H9 (cell line): ENCODE measurements around the gene OIT3. TPM values are rescaled to one million over a fixed set of nuclear protein-coding genes. Genes with fewer than 3 reads are reported as not detected.

Experiments used
- DNase-seq: peaks from one replicate; pipeline ENCODE4 v3.0.0-alpha.2; 2017
- H2AFZ ChIP-seq: one replicate; pipeline ENCODE4 v1.6.1; 2013; ENCODE audit warnings: mild to moderate bottlenecking, low read length, control low read depth, moderate library complexity
- H2AK5ac ChIP-seq: 2 replicates; pipeline ENCODE4 v1.6.1; 2013; ENCODE audit warnings: low read length, control low read depth, mixed read lengths; ENCODE audit not compliant: insufficient read length
- H2BK120ac ChIP-seq: one replicate; pipeline ENCODE4 v1.6.1; 2013; ENCODE audit warnings: low read depth, mild to moderate bottlenecking, low read length, control low read depth, inconsistent platforms; ENCODE audit not compliant: poor library complexity, severe bottlenecking
- H2BK12ac ChIP-seq: 2 replicates; pipeline ENCODE4 v1.6.1; 2013; ENCODE audit warnings: low read length, control low read depth, mixed read lengths, low read depth; ENCODE audit not compliant: insufficient read length
- H2BK15ac ChIP-seq: 2 replicates; pipeline ENCODE4 v1.6.1; 2013; ENCODE audit warnings: low read depth, low read length, control low read depth
- H2BK20ac ChIP-seq: one replicate; pipeline ENCODE4 v1.6.1; 2013; ENCODE audit warnings: low read depth, mild to moderate bottlenecking, low read length, control low read depth, inconsistent platforms; ENCODE audit not compliant: poor library complexity, severe bottlenecking
- H2BK5ac ChIP-seq: 2 replicates; pipeline ENCODE4 v1.6.1; 2013; ENCODE audit warnings: low read length, control low read depth, mixed read lengths; ENCODE audit not compliant: insufficient read length
- H3K14ac ChIP-seq: 2 replicates; pipeline ENCODE4 v1.6.1; 2013; ENCODE audit warnings: low read length, control low read depth; ENCODE audit not compliant: insufficient read depth
- H3K18ac ChIP-seq: 2 replicates; pipeline ENCODE4 v1.6.1; 2013; ENCODE audit warnings: low read depth, mild to moderate bottlenecking, mixed read lengths, low read length, control low read depth; ENCODE audit not compliant: insufficient read length
- H3K23ac ChIP-seq: 2 replicates; pipeline ENCODE4 v1.6.1; 2013; ENCODE audit warnings: low read length, control low read depth, mixed read lengths, low read depth; ENCODE audit not compliant: insufficient read length
- H3K23me2 ChIP-seq: 2 replicates; pipeline ENCODE4 v1.6.1; 2013; ENCODE audit warnings: low read depth, mild to moderate bottlenecking, mixed read lengths, low read length, control low read depth; ENCODE audit not compliant: insufficient read length, poor library complexity, severe bottlenecking
- H3K27ac ChIP-seq: 2 replicates; pipeline ENCODE4 v1.5.1; 2013; ENCODE audit warnings: low read length, control low read depth, mixed read lengths, low read depth; ENCODE audit not compliant: insufficient read length
- H3K27me3 ChIP-seq: 2 replicates; pipeline ENCODE4 v1.6.1; 2013; ENCODE audit warnings: low read length, control low read depth, inconsistent platforms; ENCODE audit not compliant: insufficient read depth
- H3K4ac ChIP-seq: 2 replicates; pipeline ENCODE4 v1.6.1; 2013; ENCODE audit warnings: low read depth, mild to moderate bottlenecking, control low read depth, inconsistent platforms, low read length, moderate library complexity
- H3K4me1 ChIP-seq: 2 replicates; pipeline ENCODE4 v1.6.1; 2013; ENCODE audit warnings: low read length, control low read depth, inconsistent platforms; ENCODE audit not compliant: insufficient read depth
- H3K4me2 ChIP-seq: 2 replicates; pipeline ENCODE4 v1.6.1; 2013; ENCODE audit warnings: low read length, control low read depth, mixed read lengths; ENCODE audit not compliant: insufficient read length, insufficient read depth
- H3K56ac ChIP-seq: 2 replicates; pipeline ENCODE4 v1.6.1; 2013; ENCODE audit warnings: low read depth, mild to moderate bottlenecking, mixed read lengths, low read length, control low read depth; ENCODE audit not compliant: insufficient read length
- H3K79me1 ChIP-seq: 2 replicates; pipeline ENCODE4 v1.6.1; 2013; ENCODE audit warnings: low read depth, mild to moderate bottlenecking, moderate library complexity, low read length, control low read depth, inconsistent platforms; ENCODE audit not compliant: insufficient read depth, poor library complexity, severe bottlenecking
- H3K79me2 ChIP-seq: 2 replicates; pipeline ENCODE4 v1.6.1; 2013; ENCODE audit warnings: low read length, control low read depth, inconsistent platforms; ENCODE audit not compliant: insufficient read depth
- H3K9ac ChIP-seq: 2 replicates; pipeline ENCODE4 v1.6.1; 2013; ENCODE audit warnings: low read length, control low read depth, mixed read lengths; ENCODE audit not compliant: insufficient read length; ENCODE audit errors: extremely low read depth
- H3K9me3 ChIP-seq: one replicate; pipeline ENCODE4 v1.6.1; 2013; ENCODE audit warnings: low read depth, low read length, inconsistent platforms; ENCODE audit not compliant: control insufficient read depth
- H3T11ph ChIP-seq: one replicate; pipeline ENCODE4 v1.6.1; 2013; ENCODE audit warnings: mild to moderate bottlenecking, low read length, control low read depth, inconsistent platforms
- H4K20me1 ChIP-seq: one replicate; pipeline ENCODE4 v1.6.1; 2013; ENCODE audit not compliant: control insufficient read depth, insufficient read length, insufficient read depth
- H4K5ac ChIP-seq: 2 replicates; pipeline ENCODE4 v1.6.1; 2013; ENCODE audit warnings: low read depth, mild to moderate bottlenecking, mixed read lengths, low read length, control low read depth; ENCODE audit not compliant: insufficient read length
- H4K8ac ChIP-seq: replicated peaks from 2 replicates; pipeline ENCODE4 v1.6.1; 2013; ENCODE audit warnings: low read length, control low read depth, mixed read lengths, low read depth; ENCODE audit not compliant: insufficient read length
- H4K91ac ChIP-seq: 2 replicates; pipeline ENCODE4 v1.6.1; 2013; ENCODE audit warnings: low read depth, mild to moderate bottlenecking, moderate library complexity, mixed read lengths, low read length, control low read depth; ENCODE audit not compliant: insufficient read length
- H3K27ac Mint-ChIP-seq, 3 experiments: 2 replicates in 2 of 3; 3 replicates in 1 of 3; pipeline ENCODE4 v1.8.0; 2020 to 2021; ENCODE audit warnings: mixed read lengths in 3 of 3, mild to moderate bottlenecking in 1 of 3, moderate library complexity in 1 of 3
- H3K27me3 Mint-ChIP-seq: 2 replicates; pipeline ENCODE4 v1.8.0; 2021; ENCODE audit warnings: low read depth, mild to moderate bottlenecking, moderate library complexity, mixed read lengths
- H3K36me3 Mint-ChIP-seq, 3 experiments: 2 replicates in 2 of 3; 3 replicates in 1 of 3; pipeline ENCODE4 v1.8.0; 2020 to 2021; ENCODE audit warnings: low read depth in 3 of 3, mixed read lengths in 3 of 3; ENCODE audit not compliant: insufficient read depth in 1 of 3
- H3K4me1 Mint-ChIP-seq, 2 experiments: 2 replicates each; pipeline ENCODE4 v1.8.0; 2020; ENCODE audit warnings: mixed read lengths in 2 of 2
- H3K4me3 Mint-ChIP-seq, 2 experiments: 2 replicates in 1 of 2; 3 replicates in 1 of 2; pipeline ENCODE4 v1.8.0; 2020 to 2021; ENCODE audit warnings: mild to moderate bottlenecking in 2 of 2, mixed read lengths in 2 of 2, moderate library complexity in 1 of 2
- H3K9me3 Mint-ChIP-seq, 2 experiments: 2 replicates in 1 of 2; 3 replicates in 1 of 2; pipeline ENCODE4 v1.8.0; 2020; ENCODE audit warnings: mild to moderate bottlenecking in 2 of 2, mixed read lengths in 2 of 2, moderate library complexity in 1 of 2
- CTCF ChIP-seq: fragments of 200-600 bp; sonication (generic); conservative IDR thresholded peaks from 3 replicates; pipeline ENCODE4 v1.8.0; 2021; ENCODE audit warnings: antibody characterized with exemption, mild to moderate bottlenecking
- WGBS: extraction: QIAGEN DNeasy Blood & Tissue Kit; methylation state at CpG from one replicate; pipeline ENCODE4 v1.1.7; 2013; ENCODE audit warnings: missing lambda C conversion rate, low lambda C conversion rate, mixed read lengths; ENCODE audit not compliant: insufficient read length; ENCODE audit errors: extremely low coverage; 5-methylcytosine and 5-hydroxymethylcytosine counted together
- total RNA-seq: library from RNA; stranded (reverse); gene quantifications from 2 replicates; pipeline ENCODE4 v1.2.1, GENCODE V29; 2021

The OIT3 gene
- total RNA-seq, 1 experiment from 2014 or later = not detected

- Histone ChIP-seq H4K91ac (no peak overlapping the region), H2AFZ (no peak overlapping the region), H3K79me1 (no peaks in the 10 kb centered on the region), H4K8ac (no peak overlapping the region), H3K56ac (no peak overlapping the region), H3K4me1 (no peaks in the 10 kb centered on the region), H3T11ph (no peak overlapping the region), H3K23me2 (no peaks in the 10 kb centered on the region), H2BK12ac (no peak overlapping the region), H2AK5ac (no peak overlapping the region), H3K27me3 (no peaks in the 10 kb centered on the region), H3K27ac (no peak overlapping the region), H3K14ac (no peak overlapping the region; the same call in 1 of the 2 replicates), H3K4me2 (no peak overlapping the region), H3K9me3 (no peaks in the 10 kb centered on the region), H3K23ac (no peak overlapping the region), H4K5ac (no peak overlapping the region), H3K18ac (no peak overlapping the region), H3K79me2 (no peaks in the 10 kb centered on the region), H2BK120ac (no peak overlapping the region), H4K20me1 (no peaks in the 10 kb centered on the region), H2BK20ac (no peak overlapping the region), H2BK15ac (no peak overlapping the region), H2BK5ac (no peak overlapping the region), H3K4ac (no peak overlapping the region), H3K9ac (no peak overlapping the region)
- WGBS = no CpG with 5 or more reads among the region's 2 CpGs
- peaks cover 8 to 33% (median 23%) of the 10 kb centered on the region in 3 experiments for H3K36me3 Mint-ChIP-seq
- DNase-seq = no peak
- H3K4me1 Mint-ChIP-seq = peaks cover 0 to 5% of the 10 kb centered on the region in 2 experiments; a peak in 1 of 4 replicates
- H3K9me3 Mint-ChIP-seq = peaks cover 41 to 46% of the 10 kb centered on the region in 2 experiments
- TF ChIP-seq CTCF = no peak
- no peaks in the 10 kb centered on the region for H3K27me3 Mint-ChIP-seq
- H3K27ac Mint-ChIP-seq = no peak overlapping the region; a peak in 1 of 7 replicates
- no peak overlapping the region for H3K4me3 Mint-ChIP-seq
Observed at GRCh38 chr10:72980348-72980747, 86.8 kb downstream of the OIT3 start.
